Transverse colon (tissue), 4 donors: ENCODE results near the gene GABRR3. TPM values are rescaled to one million over a fixed set of nuclear protein-coding genes. Genes with fewer than 3 reads are reported as not detected.

ENCODE experiments used
- DNase-seq: peaks from one replicate; pipeline ENCODE4 v3.0.0-alpha.2; 2019
- H3K27ac ChIP-seq, 4 donors: fragments of 200-600 bp; sonication (generic); 2 replicates each; pipeline ENCODE4 v1.5.1; 2016 to 2018; ENCODE audit warnings: inconsistent platforms in 4 of 4
- H3K27me3 ChIP-seq: fragments of 200-600 bp; sonication (generic); 2 replicates; pipeline ENCODE4 v1.5.1; 2017; ENCODE audit warnings: inconsistent platforms
- H3K36me3 ChIP-seq, 4 donors: fragments of 200-600 bp; sonication (generic); 2 replicates each; pipeline ENCODE4 v1.5.1; 2017 to 2019; ENCODE audit warnings: inconsistent platforms in 4 of 4
- H3K4me1 ChIP-seq, 4 donors: fragments of 200-600 bp; sonication (generic); 2 replicates each; pipeline ENCODE4 v1.5.1; 2017 to 2020; ENCODE audit warnings: inconsistent platforms in 4 of 4
- H3K4me3 ChIP-seq, 4 donors: fragments of 200-600 bp; sonication (generic); 1 replicate in 1 of 4; 2 replicates in 3 of 4; pipeline versions ENCODE4 v1.5.1 to v1.6.1; 2017 to 2019; ENCODE audit warnings: inconsistent platforms in 4 of 4
- H3K9me3 ChIP-seq, 2 donors: fragments of 200-600 bp; sonication (generic); 2 replicates each; pipeline ENCODE4 v1.5.1; 2017 to 2019; ENCODE audit warnings: inconsistent platforms in 2 of 2
- EP300 ChIP-seq: sonication (generic); formaldehyde crosslinking; IDR thresholded peaks from one replicate; pipeline ENCODE4 v1.6.1; 2017; ENCODE audit warnings: antibody characterized with exemption, low read depth
- POLR2A ChIP-seq: fragments of 450-650 bp; IDR thresholded peaks from one replicate; pipeline ENCODE4 v1.6.1; 2016; ENCODE audit warnings: antibody characterized with exemption, mild to moderate bottlenecking, moderate library complexity
- POLR2AphosphoS5 ChIP-seq, 3 donors: sonication (generic); formaldehyde crosslinking; IDR thresholded peaks; one replicate each; pipeline ENCODE4 v1.6.1; 2016; ENCODE audit warnings: antibody characterized with exemption in 3 of 3
- WGBS, 2 donors: methylation state at CpG; one replicate each; pipeline ENCODE4 v1.1.5; 2018; ENCODE audit warnings: low coverage in 1 of 2; 5-methylcytosine and 5-hydroxymethylcytosine counted together
- in situ Hi-C, 4 donors: fragments of 200-750 bp; cut with MboI; loops; one replicate each; pipeline versions ENCODE4 v1.15.0 to v1.15.1; 2017; ENCODE audit warnings: low sequenced_read_pairs in 3 of 4, low pct_ligation_motif_present in 1 of 4, low pct_unique_long_range_greater_than_20kb in 1 of 4
- intact Hi-C: fragments of 100-400 bp; cut with DNase I; formaldehyde crosslinking; loops from one replicate; pipeline ENCODE4 v1.15.1; 2023; ENCODE audit warnings: low total_unique reads
- total RNA-seq, 4 donors: library from RNA; depleted of rRNA; stranded (reverse); fragments of >200 nt; gene quantifications; one replicate each; pipeline ENCODE4 v1.1.0, GENCODE V29; 2016
- TF ChIP-seq, protein P1 (sequence below), 5 experiments: fragments of 200-600 bp in 3 of 5; fragments of 450-650 bp in 2 of 5; sonication (generic) in 3 of 5; IDR thresholded peaks; 1 replicate in 2 of 5; 2 replicates in 3 of 5; pipeline ENCODE4 v1.5.1; 2016 to 2017; ENCODE audit warnings: antibody characterized with exemption in 5 of 5, inconsistent platforms in 3 of 5, mild to moderate bottlenecking in 2 of 5, moderate library complexity in 1 of 5

GABRR3 gene
- total RNA-seq, 4 donors from 2014 or later, result not detected

DNA sequence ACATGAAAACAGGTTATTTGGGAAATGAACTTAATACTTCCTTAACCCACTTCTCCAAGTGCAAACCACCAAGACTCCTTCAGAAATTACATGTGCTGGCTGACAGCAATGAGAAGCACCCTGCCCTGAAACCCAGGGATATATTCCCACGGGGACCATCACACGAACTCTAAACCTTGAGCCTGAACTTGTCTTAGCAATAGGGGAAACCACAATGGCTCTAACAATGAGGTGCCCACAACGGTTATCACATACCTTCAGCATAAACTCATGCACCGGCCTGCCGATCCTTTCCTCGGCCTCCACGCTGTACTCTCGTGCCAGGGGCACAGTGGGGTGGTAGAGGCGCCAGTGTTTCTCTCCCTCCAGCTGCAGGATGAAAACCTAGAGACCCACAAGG is 76.3 kb downstream of the GABRR3 start:
- in situ Hi-C loops, result no loop called here
- Histone ChIP-seq H3K4me1 (peaks cover 6 to 20% (median 10%) of the 10 kb centered on the region in 4 donors), H3K27ac (peak overlapping the region in 3 of 4 donors; percentile 27 to 44 (median 30)), H3K36me3 (peaks cover 0 to 11% (median 0%) of the 10 kb centered on the region in 4 donors), H3K27me3 (no peaks in the 10 kb centered on the region), H3K4me3 (no peak overlapping the region), H3K9me3 (no peaks in the 10 kb centered on the region)
- WGBS, 2 donors, result 90 to 100% methylated on average over 1 to 9 of the region's 9 CpGs
- intact Hi-C loops, result no loop called here
- TF ChIP-seq POLR2AphosphoS5 (IDR thresholded peaks at IDR 0.05), result no peak
- TF ChIP-seq, protein P1, sequence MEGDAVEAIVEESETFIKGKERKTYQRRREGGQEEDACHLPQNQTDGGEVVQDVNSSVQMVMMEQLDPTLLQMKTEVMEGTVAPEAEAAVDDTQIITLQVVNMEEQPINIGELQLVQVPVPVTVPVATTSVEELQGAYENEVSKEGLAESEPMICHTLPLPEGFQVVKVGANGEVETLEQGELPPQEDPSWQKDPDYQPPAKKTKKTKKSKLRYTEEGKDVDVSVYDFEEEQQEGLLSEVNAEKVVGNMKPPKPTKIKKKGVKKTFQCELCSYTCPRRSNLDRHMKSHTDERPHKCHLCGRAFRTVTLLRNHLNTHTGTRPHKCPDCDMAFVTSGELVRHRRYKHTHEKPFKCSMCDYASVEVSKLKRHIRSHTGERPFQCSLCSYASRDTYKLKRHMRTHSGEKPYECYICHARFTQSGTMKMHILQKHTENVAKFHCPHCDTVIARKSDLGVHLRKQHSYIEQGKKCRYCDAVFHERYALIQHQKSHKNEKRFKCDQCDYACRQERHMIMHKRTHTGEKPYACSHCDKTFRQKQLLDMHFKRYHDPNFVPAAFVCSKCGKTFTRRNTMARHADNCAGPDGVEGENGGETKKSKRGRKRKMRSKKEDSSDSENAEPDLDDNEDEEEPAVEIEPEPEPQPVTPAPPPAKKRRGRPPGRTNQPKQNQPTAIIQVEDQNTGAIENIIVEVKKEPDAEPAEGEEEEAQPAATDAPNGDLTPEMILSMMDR (IDR thresholded peaks at IDR 0.05), result no peak
- no peak for TF ChIP-seq POLR2A
- no peak for TF ChIP-seq EP300
- no peak for DNase-seq

DNA sequence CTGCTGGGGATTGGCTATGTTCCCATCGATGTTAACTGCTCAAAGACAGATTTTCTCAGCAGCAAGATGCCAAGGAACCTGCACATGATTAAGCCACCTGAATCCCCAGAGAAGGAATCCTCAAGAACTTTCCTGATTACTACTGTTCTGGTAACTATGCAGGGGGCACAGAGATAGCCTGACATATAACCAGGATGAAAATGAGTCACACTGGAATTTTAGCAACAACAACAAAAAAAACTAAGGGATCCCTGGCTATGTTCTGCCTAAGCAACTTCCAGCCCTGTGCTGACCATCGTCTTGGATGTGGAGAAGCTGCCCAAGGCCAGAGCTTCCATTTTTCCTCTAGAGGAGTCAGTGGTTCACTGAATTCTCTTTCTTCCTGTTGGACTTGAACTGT is 76.7 kb downstream of the GABRR3 start:
- Histone ChIP-seq H3K27me3 (no peaks in the 10 kb centered on the region), H3K36me3 (peaks cover 0 to 15% (median 0%) of the 10 kb centered on the region in 4 donors), H3K4me1 (peaks cover 6 to 20% (median 10%) of the 10 kb centered on the region in 4 donors), H3K9me3 (no peaks in the 10 kb centered on the region), H3K4me3 (no peak overlapping the region), H3K27ac (peak overlapping the region; percentile 25 to 44 (median 28))
- DNase-seq, result no peak
- intact Hi-C loops (no loop called here), in situ Hi-C loops (no loop called here)
- WGBS, 2 donors, result 76 to 86% methylated on average over 2 of the region's 2 CpGs
- TF ChIP-seq POLR2A (no peak), POLR2AphosphoS5 (IDR thresholded peaks at IDR 0.05) (no peak), EP300 (no peak)
- TF ChIP-seq, protein P1 (IDR thresholded peaks at IDR 0.05), result no peak

GRCh38 chr3:97957617-97958311 is 77.4 kb downstream of the GABRR3 start:
- Histone ChIP-seq H3K4me1 (peaks cover 6 to 20% (median 10%) of the 10 kb centered on the region in 4 donors), H3K9me3 (no peaks in the 10 kb centered on the region), H3K27me3 (no peaks in the 10 kb centered on the region), H3K27ac (peak overlapping the region; percentile 25 to 44 (median 28)), H3K36me3 (peaks cover 0 to 16% (median 0%) of the 10 kb centered on the region in 4 donors), H3K4me3 (no peak overlapping the region)
- in situ Hi-C loops, result no loop called here
- intact Hi-C loops, result no loop called here
- DNase-seq, result peak; percentile 34
- TF ChIP-seq POLR2A (no peak), EP300 (no peak), POLR2AphosphoS5 (IDR thresholded peaks at IDR 0.05) (peak in 2 of 3 donors; percentile 42 to 51)
- TF ChIP-seq, protein P1 (IDR thresholded peaks at IDR 0.05), result no peak
- WGBS, 2 donors, result 74 to 79% methylated on average over 2 to 8 of the region's 8 CpGs

DNA sequence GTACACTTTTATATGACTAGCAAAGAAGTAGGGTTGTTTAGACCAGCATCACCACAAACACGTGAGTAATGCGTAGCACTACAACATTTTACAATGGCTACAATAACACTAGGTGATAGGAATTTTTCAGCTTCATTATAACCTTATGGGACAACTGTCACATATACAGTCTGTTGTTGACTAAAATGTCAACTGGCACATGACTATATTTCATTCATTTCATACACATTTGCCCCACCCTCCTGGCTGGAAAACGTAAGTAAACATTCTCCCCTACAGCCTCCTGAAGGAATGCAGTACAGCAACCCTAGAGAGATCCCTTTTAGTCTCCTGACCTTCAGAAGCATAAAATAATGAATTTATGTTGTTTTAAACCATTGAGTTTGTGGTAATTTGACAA is 79.1 kb downstream of the GABRR3 start:
- in situ Hi-C loops, result no loop called here
- DNase-seq, result no peak
- Histone ChIP-seq H3K27me3 (no peaks in the 10 kb centered on the region), H3K27ac (no peak overlapping the region), H3K4me1 (peaks cover 6 to 20% (median 10%) of the 10 kb centered on the region in 4 donors), H3K36me3 (peaks cover 0 to 16% (median 2%) of the 10 kb centered on the region in 4 donors), H3K4me3 (no peak overlapping the region), H3K9me3 (no peaks in the 10 kb centered on the region)
- TF ChIP-seq POLR2A, result no peak
- TF ChIP-seq, protein P1 (IDR thresholded peaks at IDR 0.05), result no peak
- no peak for TF ChIP-seq EP300
- no peak for TF ChIP-seq POLR2AphosphoS5 (IDR thresholded peaks at IDR 0.05)
- 65 to 72% methylated on average over 3 of the region's 3 CpGs for WGBS, 2 donors
- intact Hi-C loops, result no loop called here
